ENCODE data around the gene ERVFRD-1.

- TF ChIP-seq CTCF (conservative IDR thresholded peaks at IDR 0.05 in 1 of 2, IDR thresholded peaks at IDR 0.05 in 1 of 2; ENCODE audit: extremely low read depth in 1 of 2, insufficient read depth in 1 of 2, low read depth in 1 of 2, low read length in 2 of 2) (no peak), EZH2 (IDR thresholded peaks at IDR 0.05; ENCODE audit: borderline replicate concordance, low read length) (no peak)
Measured at GRCh38 chr6:11065436-11066202, 45.9 kb downstream of the ERVFRD-1 start.

All from mammary epithelial cell (primary cell).